Kidney capillary endothelial cell (primary cell): ENCODE data around the gene MAGEB10.
"Not testable (repeated sequence)": the region's sequence is repeated elsewhere in the genome, so short reads cannot be mapped to it uniquely, and the experiment has no call there.

Source experiments
- DNase-seq: peaks from one replicate; pipeline ENCODE4 v3.0.0-alpha.2; 2018; ENCODE audit warnings: low spot score

MAGEB10 gene, protein sequence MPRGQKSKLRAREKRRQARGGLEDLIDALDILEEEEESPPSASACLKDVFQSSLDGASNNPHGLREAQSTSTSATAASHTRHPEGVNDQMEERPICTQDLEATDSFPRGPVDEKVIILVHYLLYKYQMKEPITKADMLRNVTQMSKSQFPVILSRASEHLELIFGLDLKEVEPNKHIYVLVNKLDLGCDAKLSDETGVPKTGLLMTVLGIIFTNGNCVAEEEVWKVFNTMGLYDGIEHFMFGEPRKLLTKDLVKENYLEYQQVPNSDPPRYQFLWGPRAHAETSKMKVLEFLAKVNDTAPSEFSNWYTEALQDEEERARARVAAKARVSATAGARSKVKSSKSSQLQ

DNA sequence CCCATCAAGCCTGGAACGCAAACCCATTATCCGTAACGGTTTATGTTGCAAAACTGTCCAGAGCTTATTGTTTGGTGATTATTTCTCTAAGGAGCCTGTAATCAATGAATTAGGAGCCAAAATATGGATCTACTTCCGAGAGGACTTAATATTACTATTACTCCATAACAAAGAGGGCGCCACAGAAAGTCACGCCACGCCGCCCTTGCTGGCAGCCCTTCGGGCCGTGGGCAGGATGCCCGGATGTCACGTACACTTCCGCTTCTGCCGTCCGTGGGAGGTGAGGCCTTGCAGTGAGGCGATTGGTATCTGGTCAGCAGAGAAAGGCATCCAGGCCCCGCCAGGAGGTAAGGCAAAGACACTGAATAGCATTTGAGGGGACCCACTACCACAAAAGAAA lies at the start of gene MAGEB10:
TSS of gene MAGEB10 (plus strand) at position 301 of the 400 bp plus-strand sequence. CDS start 13,317 bp downstream, outside the sequence.
- DNase-seq = no peak

DNA sequence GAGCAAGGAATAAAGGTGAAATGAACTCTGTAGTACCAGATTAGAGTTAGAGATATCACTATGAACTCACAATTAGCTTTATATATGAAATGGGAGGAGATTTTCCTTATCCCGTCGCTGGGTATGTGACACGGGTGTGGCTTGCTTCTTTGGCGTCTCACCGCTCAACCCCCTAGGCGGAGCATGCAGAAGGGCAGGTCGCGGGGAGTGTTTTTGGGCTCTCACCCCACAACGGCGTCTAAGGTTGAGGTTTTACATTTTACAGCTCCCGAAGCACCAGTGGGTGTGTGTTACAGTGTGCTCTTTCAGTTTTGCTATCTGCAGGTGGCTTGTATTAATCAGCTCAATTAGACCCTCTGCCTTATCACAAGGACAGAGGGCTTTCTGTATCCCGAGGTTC lies 42.1 kb upstream of the MAGEB10 start:
- DNase-seq = no peak

DNA sequence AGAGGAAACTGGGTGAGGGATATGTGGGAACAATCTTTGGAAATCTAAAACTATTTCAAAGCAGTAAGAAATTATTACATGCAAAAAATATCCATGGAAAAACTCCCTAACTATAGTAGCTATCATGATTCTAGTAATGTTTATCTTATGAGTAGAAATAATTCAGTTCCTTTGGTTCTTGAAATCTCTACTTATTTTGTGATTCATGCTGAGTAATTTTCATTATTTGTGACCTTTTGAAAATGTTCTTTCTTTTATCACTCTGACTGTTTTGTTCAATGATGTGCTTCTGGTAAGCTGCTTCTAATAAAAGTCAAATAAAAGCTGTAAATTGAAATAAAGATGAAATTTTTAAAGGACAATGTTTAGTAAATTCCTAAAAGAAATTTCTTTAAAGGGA lies 40.4 kb upstream of the MAGEB10 start:
- no peak for DNase-seq

DNA sequence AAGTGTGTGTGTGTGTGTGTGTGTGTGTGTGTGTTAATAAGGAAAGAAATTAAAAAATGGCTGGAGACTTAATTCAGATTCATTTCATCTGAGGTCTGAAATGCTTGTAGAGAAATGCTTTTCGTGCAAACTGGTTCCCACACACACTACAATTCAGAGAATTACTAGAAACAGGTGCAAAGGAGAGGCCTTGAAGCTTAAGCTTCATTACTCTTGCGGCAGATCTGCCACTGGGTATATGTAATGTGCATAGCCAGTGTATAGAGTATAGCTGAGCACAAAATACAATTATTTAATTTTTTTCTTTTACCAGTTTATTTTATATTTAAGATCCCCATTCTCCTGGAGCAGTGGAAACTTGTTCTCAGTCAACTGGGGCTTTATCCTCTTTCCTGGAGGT lies 31.8 kb upstream of the MAGEB10 start:
- no peak for DNase-seq

DNA sequence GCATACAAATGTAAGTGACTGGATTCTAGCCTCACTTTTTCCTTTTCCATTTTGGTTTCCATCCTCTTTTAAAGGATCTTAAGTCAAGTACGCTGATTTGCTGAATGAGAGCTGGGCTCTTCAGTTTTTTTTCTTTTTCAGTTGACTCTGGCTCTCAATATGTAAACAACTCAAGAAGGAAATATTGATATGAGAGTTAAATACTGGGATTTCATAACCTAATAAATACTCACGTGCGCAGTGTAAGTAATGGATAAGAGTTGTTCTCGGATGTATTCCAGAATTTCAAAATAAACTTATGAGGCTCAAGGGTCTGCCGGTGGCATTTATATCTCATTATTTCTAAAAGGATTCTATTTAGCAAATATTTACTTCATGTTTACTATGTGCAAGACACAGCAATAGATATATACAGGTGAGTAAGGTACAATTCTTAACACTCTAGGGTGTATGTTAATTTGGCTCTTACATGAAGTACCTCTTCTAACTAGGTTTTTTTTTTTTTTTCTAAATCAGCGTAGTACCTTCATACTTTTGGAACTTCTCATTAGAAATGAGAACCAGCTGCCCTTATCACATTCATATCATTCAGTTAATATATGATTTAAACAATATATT lies 11.0 kb upstream of the MAGEB10 start:
- DNase-seq = no peak

DNA sequence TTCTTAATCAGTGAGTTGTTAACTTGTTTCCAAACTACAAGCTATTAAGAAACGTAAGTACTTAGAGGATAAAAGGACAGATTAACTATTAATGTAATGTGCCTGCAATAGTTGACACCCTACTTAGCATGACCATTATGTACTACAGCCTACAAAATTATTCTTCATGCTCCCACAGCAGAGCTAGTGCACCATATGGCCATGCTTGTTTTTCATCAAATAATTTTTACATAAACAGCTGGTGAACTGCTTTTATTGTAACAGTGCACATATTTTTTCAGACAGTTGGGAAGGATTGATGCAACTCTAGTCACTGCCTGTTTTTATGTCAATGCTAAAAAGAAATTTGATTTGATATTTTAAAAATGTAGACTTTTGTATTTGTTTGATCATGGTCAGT lies 10.2 kb upstream of the MAGEB10 start:
- no peak for DNase-seq

DNA sequence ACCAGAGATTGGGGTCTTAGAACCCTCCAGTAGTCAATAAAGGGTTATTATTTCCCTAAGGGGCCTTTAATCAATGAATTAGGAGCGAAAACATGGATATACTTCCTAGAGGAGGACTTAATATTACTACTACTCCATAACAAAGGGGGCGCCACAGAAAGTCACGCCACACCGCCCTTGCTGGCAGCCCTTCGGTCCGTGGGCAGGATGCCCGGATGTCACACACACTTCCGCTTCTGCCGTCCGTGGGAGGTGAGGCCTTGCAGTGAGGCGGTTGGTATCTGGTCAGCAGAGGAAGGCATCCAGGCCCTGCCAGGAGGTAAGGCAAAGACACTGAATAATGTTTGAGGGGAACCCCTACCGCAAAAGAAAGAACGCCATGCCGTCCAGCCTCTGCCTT lies 436 bp downstream of the MAGEB10 start:
- no peak for DNase-seq

DNA sequence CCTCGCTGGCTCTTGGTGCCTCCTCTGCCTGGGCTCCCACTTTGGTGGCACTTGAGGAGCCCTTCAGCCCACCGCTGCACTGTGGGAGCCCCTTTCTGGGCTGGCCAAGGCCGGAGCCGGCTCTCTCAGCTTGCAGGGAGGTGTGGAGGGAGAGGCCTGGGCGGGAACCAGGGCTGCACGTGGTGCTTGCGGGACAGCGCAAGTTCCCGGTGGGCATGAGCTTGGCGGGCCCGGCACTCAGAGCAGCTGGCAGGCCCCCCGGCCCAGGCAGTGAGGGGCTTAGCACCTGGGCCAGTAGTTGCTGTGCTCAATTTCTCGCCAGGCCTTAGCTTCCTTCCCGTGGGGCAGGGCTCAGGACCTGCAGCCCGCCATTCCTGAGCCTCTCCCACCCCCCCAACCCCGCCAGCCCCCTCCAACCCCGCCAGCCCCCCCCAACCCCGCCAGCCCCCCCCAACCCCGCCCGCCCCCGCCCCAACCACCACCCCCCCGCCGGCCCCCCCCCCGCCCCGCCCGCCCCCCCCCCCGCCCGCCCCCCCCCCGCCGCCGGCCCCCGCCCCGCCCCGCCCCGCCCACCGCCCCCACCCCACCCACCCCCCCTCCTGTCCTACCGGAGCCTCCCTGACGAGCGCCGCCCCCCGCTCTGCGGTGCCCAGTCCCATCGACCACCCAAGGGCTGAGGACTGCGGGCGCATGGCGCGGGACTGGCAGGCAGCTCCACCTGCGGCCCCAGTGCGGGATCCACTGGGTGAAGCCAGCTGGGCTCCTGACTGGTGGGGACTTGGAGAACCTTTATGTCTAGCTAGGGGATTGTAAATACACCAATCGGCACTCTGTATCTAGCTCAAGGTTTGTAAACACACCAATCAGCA lies 1.4 kb downstream of the MAGEB10 start:
- not testable (repeated sequence) for DNase-seq

DNA sequence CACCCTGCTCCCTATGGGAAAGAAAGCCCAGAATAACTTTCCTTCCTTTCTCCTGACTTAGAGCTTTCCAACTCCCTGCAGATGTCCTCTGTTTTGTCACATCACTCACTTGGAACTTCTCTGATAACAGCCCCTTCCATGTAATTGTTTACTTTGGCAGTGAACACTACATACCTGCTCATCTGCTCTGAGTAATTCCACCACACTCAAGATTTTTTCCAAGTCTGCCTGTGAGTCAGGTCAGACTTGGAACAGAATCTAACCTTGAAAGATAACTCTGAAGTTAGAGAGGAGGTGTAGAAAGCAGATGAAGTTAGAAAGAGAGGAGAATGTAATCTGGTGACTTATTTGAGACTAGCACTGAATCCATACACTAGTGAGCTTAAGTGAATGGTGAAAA lies 7.4 kb downstream of the MAGEB10 start:
- DNase-seq = no peak

DNA sequence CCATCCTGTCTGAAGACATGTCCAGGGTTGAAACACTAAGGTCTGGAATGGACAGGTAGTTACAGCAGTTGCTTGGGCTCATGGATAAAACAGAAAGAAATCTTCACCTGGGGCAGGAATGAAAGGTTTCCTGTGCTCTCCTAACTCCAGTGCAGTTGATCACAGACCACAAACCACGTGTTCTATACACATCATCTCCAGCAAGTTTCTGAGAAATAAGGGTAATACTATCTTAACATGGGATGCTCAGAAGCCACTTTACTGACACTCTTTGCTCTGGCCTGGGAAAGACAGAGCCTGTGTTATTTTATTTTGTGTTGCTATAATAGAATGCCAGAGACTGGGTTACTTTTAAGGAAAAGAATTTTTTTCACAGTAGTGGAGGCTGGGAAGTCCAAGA lies 16.0 kb downstream of the MAGEB10 start:
- no peak for DNase-seq

DNA sequence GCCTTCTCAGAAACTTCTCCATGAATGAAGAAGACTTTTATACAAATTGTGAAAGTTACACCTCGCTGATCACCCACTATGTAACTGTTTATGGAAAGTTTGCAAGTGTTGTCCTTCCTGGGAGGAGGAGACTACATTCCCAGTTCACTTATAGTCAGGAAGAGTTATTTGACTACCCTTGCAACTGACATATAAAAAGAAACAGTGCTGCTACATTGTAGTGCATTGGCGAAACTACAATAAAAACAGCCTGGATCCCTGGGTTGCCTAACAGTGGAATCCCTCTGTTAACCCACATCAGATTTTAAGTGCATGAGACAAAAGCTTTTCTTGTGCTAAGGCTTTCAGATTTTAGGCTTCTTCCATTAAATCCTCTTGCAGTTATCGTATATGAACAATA lies 30.4 kb downstream of the MAGEB10 start:
- DNase-seq = no peak

DNA sequence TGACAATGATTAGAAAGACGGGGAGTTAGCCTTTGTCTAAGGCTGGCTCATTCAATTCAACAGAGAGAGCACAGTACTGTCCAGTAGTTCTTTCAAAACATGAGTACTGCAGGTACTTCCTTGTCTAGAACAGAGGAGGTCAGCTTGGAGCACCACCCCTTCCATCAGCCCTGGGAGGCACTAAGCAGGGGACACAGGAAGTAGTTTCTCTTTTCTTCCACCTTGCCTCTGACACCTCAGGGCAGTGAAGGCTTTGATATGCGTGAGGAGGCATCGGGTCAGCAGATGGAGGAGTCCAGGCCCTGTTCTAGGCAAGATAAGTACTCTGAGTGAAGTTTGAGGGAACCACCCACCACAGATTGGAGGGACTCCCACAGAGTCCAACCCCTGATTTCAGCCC lies 33.1 kb downstream of the MAGEB10 start:
- no peak for DNase-seq

DNA sequence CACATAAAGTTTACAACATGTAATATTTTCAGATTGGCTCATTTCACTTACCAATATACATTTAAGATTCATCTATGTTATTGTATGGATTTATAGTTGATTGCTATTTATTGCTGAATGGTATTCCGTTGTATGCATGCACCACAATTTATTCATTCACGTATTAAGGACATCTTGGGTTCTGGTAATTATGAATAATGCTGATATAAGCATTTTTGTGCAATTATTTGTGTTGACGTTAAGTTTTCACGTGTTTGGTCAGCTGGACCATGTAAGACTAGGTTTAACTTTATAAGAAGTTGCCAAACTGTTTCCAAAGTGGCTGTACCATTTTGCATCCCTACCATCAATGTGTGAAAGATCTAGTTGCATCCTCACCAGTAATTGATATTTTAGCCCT lies 35.1 kb downstream of the MAGEB10 start:
- no peak for DNase-seq

DNA sequence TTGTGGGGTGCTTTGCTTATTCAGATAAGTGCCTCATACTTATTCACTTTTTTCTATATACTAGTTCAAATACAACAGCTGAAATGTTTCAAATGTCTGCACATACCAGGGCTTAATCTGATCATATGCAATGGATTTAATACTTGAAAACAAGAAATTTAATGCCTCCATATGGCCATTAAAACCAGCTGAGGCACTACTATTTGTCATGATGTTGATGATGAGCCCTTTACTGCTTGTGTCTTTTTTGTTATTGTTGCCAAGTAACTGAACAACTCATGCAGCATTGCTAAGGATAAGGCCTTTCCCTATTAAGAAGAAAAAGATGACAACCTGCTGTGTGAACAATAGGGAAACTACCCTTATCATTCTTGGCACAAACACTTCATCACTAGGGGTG lies 52.5 kb downstream of the MAGEB10 start:
- DNase-seq = no peak

DNA sequence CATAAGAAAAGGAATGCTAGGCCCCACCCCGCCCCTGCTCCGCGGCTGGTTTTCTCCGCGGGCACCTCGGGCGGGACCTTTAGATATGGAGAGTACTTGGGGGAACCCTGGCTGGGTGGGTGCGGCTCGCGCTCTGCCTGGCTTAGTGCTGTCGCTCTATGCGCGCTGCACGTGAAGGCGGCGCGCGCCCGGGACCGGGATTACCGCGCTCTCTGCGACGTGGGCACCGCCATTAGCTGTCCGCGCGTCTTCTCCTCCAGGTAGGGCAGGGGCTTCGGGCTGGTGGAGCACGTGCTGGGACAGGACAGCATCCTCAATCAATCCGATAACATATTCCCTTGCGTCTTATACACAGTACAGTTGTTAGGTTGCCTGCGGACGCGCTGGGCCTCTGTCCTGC lies 56.0 kb downstream of the MAGEB10 start:
- DNase-seq = no peak
